Measurements from ENCODE around the gene SLF2. TPM values are rescaled to one million over a fixed set of nuclear protein-coding genes. Genes with fewer than 3 reads are reported as not detected.

The SLF2 gene
- total RNA-seq, 3 donors from 2014 or later (not counting 1 experiment from before 2014, with no cell fraction given), result 24.2 to 35.4 (median 30.9) TPM

DNA sequence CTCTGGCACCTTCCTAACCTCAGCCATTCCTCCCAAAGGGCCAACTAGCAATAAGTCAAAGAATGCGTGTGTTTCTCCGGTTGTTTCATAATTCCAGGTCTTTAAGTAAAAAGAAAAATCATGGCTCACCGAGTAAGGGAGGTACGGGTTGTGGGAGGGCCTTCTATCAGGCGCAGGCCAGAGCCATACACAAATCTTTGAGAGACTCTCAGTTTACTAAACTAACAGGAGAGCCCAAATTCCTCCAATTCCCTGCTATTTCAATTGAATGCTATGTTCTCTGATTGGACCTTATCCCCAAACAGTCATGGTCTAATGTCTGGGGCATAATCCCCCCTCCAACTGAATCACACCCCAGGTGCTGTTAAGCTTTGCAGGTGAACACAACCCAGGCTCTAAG is 26.2 kb upstream of the SLF2 start:
- Mint-ChIP-seq H3K9me3 (no peaks in the 10 kb centered on the region), H3K4me3 (no peak overlapping the region), H3K27me3 (ENCODE audit: low read depth in 2 of 2) (peaks cover 15 to 34% of the 10 kb centered on the region in 2 donors), H3K4me1 (no peaks in the 10 kb centered on the region), H3K36me3 (no peaks in the 10 kb centered on the region), H3K27ac (no peak overlapping the region)
- TF ChIP-seq, protein P1, sequence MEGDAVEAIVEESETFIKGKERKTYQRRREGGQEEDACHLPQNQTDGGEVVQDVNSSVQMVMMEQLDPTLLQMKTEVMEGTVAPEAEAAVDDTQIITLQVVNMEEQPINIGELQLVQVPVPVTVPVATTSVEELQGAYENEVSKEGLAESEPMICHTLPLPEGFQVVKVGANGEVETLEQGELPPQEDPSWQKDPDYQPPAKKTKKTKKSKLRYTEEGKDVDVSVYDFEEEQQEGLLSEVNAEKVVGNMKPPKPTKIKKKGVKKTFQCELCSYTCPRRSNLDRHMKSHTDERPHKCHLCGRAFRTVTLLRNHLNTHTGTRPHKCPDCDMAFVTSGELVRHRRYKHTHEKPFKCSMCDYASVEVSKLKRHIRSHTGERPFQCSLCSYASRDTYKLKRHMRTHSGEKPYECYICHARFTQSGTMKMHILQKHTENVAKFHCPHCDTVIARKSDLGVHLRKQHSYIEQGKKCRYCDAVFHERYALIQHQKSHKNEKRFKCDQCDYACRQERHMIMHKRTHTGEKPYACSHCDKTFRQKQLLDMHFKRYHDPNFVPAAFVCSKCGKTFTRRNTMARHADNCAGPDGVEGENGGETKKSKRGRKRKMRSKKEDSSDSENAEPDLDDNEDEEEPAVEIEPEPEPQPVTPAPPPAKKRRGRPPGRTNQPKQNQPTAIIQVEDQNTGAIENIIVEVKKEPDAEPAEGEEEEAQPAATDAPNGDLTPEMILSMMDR (IDR thresholded peaks at IDR 0.05), result no peak
- H3K9me3 ChIP-seq (ENCODE audit: control insufficient read depth, insufficient read depth, low read length), result no peaks in the 10 kb centered on the region
- no peak for DNase-seq
- no peak overlapping the region for H3K4me3 ChIP-seq (ENCODE audit: low read length)
- no peaks in the 10 kb centered on the region for H3K4me1 ChIP-seq (ENCODE audit: control insufficient read depth, insufficient read depth, low read length)
- 94% methylated on average over 5 of the region's 5 CpGs for WGBS (ENCODE audit: insufficient coverage)
- H3K27ac ChIP-seq (ENCODE audit: low read length), result no peak overlapping the region
- ATAC-seq, result no peak
- intact Hi-C loops (cut with micrococcal nuclease), result no loop called here
- H3K27me3 ChIP-seq (ENCODE audit: control insufficient read depth, insufficient read depth, low read length), result peaks cover 4% of the 10 kb centered on the region
- H3K36me3 ChIP-seq (ENCODE audit: control insufficient read depth, insufficient read depth, low read length), result no peaks in the 10 kb centered on the region

DNA sequence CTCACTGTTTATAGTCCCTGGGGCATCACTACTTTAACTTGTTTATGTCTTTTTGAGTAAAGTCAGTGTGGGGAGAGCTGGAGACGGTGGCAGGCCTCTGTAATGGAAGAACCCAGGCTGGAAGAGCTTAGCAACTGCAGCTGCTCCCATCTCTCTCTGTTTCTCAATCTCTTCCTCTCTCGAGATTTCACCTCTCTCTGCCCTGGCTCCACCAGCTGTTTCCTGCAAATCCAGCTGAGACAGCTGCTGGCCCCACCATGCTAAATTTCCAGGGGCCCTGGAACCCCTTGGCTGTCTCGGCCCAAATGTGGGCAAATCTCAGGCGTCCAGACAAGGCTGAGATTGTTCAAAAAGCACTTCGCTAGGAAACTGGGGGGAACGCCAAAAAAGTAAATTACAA is 25.8 kb upstream of the SLF2 start:
- no peaks in the 10 kb centered on the region for H3K36me3 ChIP-seq (ENCODE audit: control insufficient read depth, insufficient read depth, low read length)
- ATAC-seq, result no peak
- peaks cover 15 to 38% of the 10 kb centered on the region in 2 donors for H3K27me3 Mint-ChIP-seq (ENCODE audit: low read depth in 2 of 2)
- no peak overlapping the region for H3K27ac ChIP-seq (ENCODE audit: low read length)
- no peak overlapping the region for H3K4me3 Mint-ChIP-seq
- H3K4me1 Mint-ChIP-seq, result no peaks in the 10 kb centered on the region
- TF ChIP-seq, protein P1 (IDR thresholded peaks at IDR 0.05), result no peak
- no peak overlapping the region for H3K27ac Mint-ChIP-seq
- DNase-seq, result no peak
- no peaks in the 10 kb centered on the region for H3K9me3 Mint-ChIP-seq
- peaks cover 4% of the 10 kb centered on the region for H3K27me3 ChIP-seq (ENCODE audit: control insufficient read depth, insufficient read depth, low read length)
- 51% methylated on average over 6 of the region's 6 CpGs for WGBS (ENCODE audit: insufficient coverage)
- intact Hi-C loops (cut with micrococcal nuclease), result no loop called here
- no peaks in the 10 kb centered on the region for H3K36me3 Mint-ChIP-seq
- no peaks in the 10 kb centered on the region for H3K9me3 ChIP-seq (ENCODE audit: control insufficient read depth, insufficient read depth, low read length)
- no peak overlapping the region for H3K4me3 ChIP-seq (ENCODE audit: low read length)
- no peaks in the 10 kb centered on the region for H3K4me1 ChIP-seq (ENCODE audit: control insufficient read depth, insufficient read depth, low read length)

DNA sequence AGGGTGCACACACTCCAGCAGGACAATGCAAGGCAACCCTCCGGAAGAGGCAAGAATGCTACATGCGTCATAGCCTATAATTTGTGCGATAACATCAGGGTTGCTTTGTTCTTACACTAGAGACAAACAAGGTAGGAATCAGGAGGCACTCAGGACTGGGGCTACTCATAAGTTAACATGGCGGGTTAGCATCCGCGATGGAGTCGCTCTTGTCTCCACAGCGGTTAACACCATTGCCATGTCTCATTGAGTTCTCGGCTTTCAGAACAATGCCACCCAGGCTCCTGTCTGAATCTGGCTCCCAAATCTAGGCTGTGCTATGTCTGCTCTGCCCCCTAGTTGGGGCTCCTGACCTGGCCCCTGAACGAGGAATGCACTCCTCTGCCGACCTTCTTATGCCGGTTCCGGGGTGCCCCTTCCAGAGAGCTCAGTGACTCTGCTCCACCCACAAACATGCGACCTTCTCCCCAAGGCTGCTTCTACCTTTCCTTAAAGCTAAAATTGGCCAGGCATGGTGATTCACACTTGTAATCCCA is 24.9 kb upstream of the SLF2 start:
- no peaks in the 10 kb centered on the region for H3K36me3 Mint-ChIP-seq
- H3K9me3 ChIP-seq (ENCODE audit: control insufficient read depth, insufficient read depth, low read length), result no peaks in the 10 kb centered on the region
- H3K27me3 ChIP-seq (ENCODE audit: control insufficient read depth, insufficient read depth, low read length), result peaks cover 4% of the 10 kb centered on the region
- TF ChIP-seq, protein P1 (IDR thresholded peaks at IDR 0.05), result no peak
- WGBS (ENCODE audit: insufficient coverage), result 93% methylated on average over 14 of the region's 14 CpGs
- no peaks in the 10 kb centered on the region for H3K9me3 Mint-ChIP-seq
- H3K36me3 ChIP-seq (ENCODE audit: control insufficient read depth, insufficient read depth, low read length), result no peaks in the 10 kb centered on the region
- no peak overlapping the region for H3K4me3 Mint-ChIP-seq
- intact Hi-C loops (cut with micrococcal nuclease), result no loop called here
- no peak overlapping the region for H3K4me3 ChIP-seq (ENCODE audit: low read length)
- peaks cover 22 to 47% of the 10 kb centered on the region in 2 donors for H3K27me3 Mint-ChIP-seq (ENCODE audit: low read depth in 2 of 2)
- H3K27ac Mint-ChIP-seq, result no peak overlapping the region
- DNase-seq (no peak), ATAC-seq (no peak)
- H3K4me1 Mint-ChIP-seq, result no peaks in the 10 kb centered on the region
- no peaks in the 10 kb centered on the region for H3K4me1 ChIP-seq (ENCODE audit: control insufficient read depth, insufficient read depth, low read length)
- no peak overlapping the region for H3K27ac ChIP-seq (ENCODE audit: low read length)

DNA sequence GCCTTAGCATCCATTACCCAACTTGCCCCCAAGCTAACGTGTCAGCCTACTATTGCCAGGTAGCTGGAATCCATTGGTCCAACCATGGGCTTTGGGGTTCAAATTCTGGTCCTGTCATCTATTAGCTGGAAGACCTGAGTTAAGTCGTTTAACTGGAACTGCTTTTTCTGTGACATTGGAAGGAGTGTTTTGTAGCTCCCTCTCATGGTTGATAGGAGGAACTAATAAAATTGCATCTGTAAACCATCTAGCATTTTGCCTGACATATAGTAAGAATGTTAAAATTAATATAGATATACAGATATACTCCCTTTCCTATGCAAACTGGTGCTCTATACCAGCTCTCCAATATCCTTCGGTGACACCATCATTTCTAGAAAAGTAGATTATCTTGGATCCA is 23.8 kb upstream of the SLF2 start:
- 55% methylated on average over 3 of the region's 3 CpGs for WGBS (ENCODE audit: insufficient coverage)
- no peak overlapping the region for H3K4me3 Mint-ChIP-seq
- no peaks in the 10 kb centered on the region for H3K4me1 Mint-ChIP-seq
- Histone ChIP-seq H3K36me3 (ENCODE audit: control insufficient read depth, insufficient read depth, low read length) (no peaks in the 10 kb centered on the region), H3K27ac (ENCODE audit: low read length) (no peak overlapping the region), H3K4me1 (ENCODE audit: control insufficient read depth, insufficient read depth, low read length) (no peaks in the 10 kb centered on the region), H3K9me3 (ENCODE audit: control insufficient read depth, insufficient read depth, low read length) (no peaks in the 10 kb centered on the region), H3K4me3 (ENCODE audit: low read length) (no peak overlapping the region), H3K27me3 (ENCODE audit: control insufficient read depth, insufficient read depth, low read length) (peaks cover 4% of the 10 kb centered on the region)
- no peak for DNase-seq
- no peak for ATAC-seq
- H3K9me3 Mint-ChIP-seq, result no peaks in the 10 kb centered on the region
- H3K36me3 Mint-ChIP-seq, result no peaks in the 10 kb centered on the region
- no peak overlapping the region for H3K27ac Mint-ChIP-seq
- peaks cover 22 to 54% of the 10 kb centered on the region in 2 donors for H3K27me3 Mint-ChIP-seq (ENCODE audit: low read depth in 2 of 2)
- TF ChIP-seq, protein P1 (IDR thresholded peaks at IDR 0.05), result no peak
- intact Hi-C loops (cut with micrococcal nuclease), result no loop called here
